Neural crest cell (in vitro differentiated cells): ENCODE results near the gene BCORL1. TPM values are rescaled to one million over a fixed set of nuclear protein-coding genes. Genes with fewer than 3 reads are reported as not detected.

Experiments
- DNase-seq: peaks from one replicate; pipeline ENCODE4 v3.0.0; 2021; ENCODE audit warnings: low read depth, mixed read lengths, low spot score
- H3K27ac Mint-ChIP-seq: one replicate; pipeline ENCODE4 v1.8.0; 2021; ENCODE audit warnings: mild to moderate bottlenecking, mixed read lengths; ENCODE audit not compliant: unreplicated experiment
- H3K27me3 Mint-ChIP-seq: 2 replicates; pipeline ENCODE4 v1.8.0; 2021; ENCODE audit warnings: low read depth, mild to moderate bottlenecking, mixed read lengths
- H3K36me3 Mint-ChIP-seq: 2 replicates; pipeline ENCODE4 v1.8.0; 2021; ENCODE audit warnings: low read depth, mild to moderate bottlenecking, mixed read lengths
- H3K4me1 Mint-ChIP-seq: 2 replicates; pipeline ENCODE4 v1.8.0; 2021; ENCODE audit warnings: mixed read lengths
- H3K4me3 Mint-ChIP-seq: one replicate; pipeline ENCODE4 v1.8.0; 2021; ENCODE audit warnings: mild to moderate bottlenecking, mixed read lengths
- H3K9me3 Mint-ChIP-seq: 2 replicates; pipeline ENCODE4 v1.8.0; 2021; ENCODE audit warnings: mixed read lengths
- total RNA-seq: library from RNA; stranded (reverse); gene quantifications from 2 replicates; pipeline ENCODE4 v1.2.1, GENCODE V29; 2021
- TF ChIP-seq, protein P1 (sequence below): fragments of 200-600 bp; sonication (generic); conservative IDR thresholded peaks from 2 replicates; pipeline ENCODE4 v1.5.0; 2021; ENCODE audit warnings: antibody characterized with exemption, mild to moderate bottlenecking

BCORL1 gene
- total RNA-seq, 1 donor from 2014 or later, result 46.2 TPM

DNA sequence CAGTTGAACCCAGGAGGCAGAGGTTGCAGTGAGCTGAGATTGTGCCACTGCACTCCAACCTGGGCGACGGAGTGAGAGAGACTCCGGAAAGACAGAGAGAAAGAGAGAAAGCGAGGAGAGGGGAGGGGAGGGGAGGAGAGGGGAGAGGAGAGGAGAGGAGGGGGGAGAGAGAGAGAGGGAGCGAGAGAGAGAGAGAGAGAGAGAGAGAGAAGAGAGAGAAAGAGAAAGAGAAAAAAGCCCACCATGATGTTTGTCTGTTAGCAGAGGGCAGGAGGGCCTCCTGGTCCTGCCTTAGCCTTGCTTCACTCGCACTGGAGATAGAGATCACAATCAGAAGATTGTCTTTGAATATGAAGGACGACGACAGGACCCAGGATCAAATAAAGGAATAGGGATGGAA, 18.7 kb upstream of the BCORL1 start:
- Mint-ChIP-seq H3K27ac (no peak overlapping the region), H3K4me3 (no peak overlapping the region), H3K36me3 (no peaks in the 10 kb centered on the region), H3K4me1 (peaks cover 32% of the 10 kb centered on the region), H3K9me3 (no peaks in the 10 kb centered on the region), H3K27me3 (peaks cover 2% of the 10 kb centered on the region)
- no peak for DNase-seq
- TF ChIP-seq, protein P1, sequence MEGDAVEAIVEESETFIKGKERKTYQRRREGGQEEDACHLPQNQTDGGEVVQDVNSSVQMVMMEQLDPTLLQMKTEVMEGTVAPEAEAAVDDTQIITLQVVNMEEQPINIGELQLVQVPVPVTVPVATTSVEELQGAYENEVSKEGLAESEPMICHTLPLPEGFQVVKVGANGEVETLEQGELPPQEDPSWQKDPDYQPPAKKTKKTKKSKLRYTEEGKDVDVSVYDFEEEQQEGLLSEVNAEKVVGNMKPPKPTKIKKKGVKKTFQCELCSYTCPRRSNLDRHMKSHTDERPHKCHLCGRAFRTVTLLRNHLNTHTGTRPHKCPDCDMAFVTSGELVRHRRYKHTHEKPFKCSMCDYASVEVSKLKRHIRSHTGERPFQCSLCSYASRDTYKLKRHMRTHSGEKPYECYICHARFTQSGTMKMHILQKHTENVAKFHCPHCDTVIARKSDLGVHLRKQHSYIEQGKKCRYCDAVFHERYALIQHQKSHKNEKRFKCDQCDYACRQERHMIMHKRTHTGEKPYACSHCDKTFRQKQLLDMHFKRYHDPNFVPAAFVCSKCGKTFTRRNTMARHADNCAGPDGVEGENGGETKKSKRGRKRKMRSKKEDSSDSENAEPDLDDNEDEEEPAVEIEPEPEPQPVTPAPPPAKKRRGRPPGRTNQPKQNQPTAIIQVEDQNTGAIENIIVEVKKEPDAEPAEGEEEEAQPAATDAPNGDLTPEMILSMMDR, result no peak

DNA sequence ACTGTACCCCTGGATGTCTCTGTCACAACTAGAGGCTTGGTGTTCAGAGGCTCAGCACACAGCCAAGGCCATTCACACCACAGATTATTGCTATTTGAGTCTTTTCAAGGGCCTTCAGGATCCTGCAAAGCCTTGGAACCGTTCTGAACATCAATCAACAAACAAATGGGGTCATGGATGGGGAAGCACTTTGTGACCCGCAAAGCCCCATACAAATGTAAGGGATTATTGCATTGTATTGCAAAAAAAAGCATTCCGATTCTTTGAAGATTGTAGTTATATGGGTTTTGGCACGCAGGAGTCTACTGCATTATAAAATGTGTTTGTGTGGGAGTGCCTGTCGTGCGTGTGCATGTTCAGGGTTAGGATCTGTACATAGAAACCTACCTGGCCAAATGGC, 17.3 kb upstream of the BCORL1 start:
- no peaks in the 10 kb centered on the region for H3K36me3 Mint-ChIP-seq
- H3K27me3 Mint-ChIP-seq, result no peaks in the 10 kb centered on the region
- no peak overlapping the region for H3K4me3 Mint-ChIP-seq
- H3K27ac Mint-ChIP-seq, result no peak overlapping the region
- peaks cover 1% of the 10 kb centered on the region for H3K9me3 Mint-ChIP-seq
- H3K4me1 Mint-ChIP-seq, result peaks cover 19% of the 10 kb centered on the region
- TF ChIP-seq, protein P1, result no peak
- no peak for DNase-seq

DNA sequence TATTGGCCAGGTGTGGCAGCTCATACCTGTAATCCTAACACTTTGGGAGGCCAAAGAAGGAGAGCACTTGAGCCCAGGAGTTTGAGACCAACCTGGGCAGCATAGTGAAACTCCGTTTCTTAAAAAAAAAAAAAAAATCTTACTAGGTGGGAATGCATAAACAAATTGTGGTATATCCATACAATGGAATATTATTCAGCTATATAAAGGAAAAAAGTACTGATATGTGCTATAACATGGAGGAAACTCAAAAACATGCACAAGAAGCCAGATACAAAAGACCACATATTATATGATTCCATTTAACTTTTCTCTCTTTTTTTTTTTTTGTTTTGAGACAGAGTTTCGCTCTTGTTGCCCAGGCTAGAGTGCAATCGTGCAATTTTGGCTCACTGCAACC, 13.5 kb upstream of the BCORL1 start:
- TF ChIP-seq, protein P1, result no peak
- H3K4me1 Mint-ChIP-seq, result peaks cover 5% of the 10 kb centered on the region

DNA sequence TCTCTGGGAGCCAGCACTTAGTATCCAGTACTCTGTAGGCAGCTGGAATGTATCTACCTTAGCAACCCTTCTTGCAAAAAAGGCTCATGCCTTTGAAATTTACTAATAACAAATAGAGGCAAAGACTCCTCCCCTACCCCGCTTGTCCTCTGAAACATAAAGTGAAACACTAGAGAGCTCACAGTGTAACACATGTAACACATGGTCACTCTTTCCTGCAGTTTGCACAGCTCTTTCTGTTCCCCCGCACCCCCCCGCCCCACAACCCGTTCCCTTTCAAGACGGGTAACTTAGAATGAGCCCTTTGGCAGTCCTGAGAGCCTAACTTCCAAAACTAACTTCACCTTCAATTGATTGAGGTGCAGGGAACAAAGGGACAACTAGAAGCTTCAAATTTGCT, 6.0 kb upstream of the BCORL1 start:
- TF ChIP-seq, protein P1, result no peak
- no peak overlapping the region for H3K4me3 Mint-ChIP-seq
- H3K4me1 Mint-ChIP-seq, result peaks cover 5% of the 10 kb centered on the region
- H3K27me3 Mint-ChIP-seq, result peaks cover 11% of the 10 kb centered on the region
- no peaks in the 10 kb centered on the region for H3K36me3 Mint-ChIP-seq
- H3K27ac Mint-ChIP-seq, result no peak overlapping the region
- no peaks in the 10 kb centered on the region for H3K9me3 Mint-ChIP-seq
- DNase-seq, result no peak

More for the DNA sequence above, 13.5 kb upstream of the BCORL1 start:
- Mint-ChIP-seq H3K36me3 (no peaks in the 10 kb centered on the region), H3K4me3 (no peak overlapping the region), H3K9me3 (peaks cover 3% of the 10 kb centered on the region), H3K27me3 (peaks cover 8% of the 10 kb centered on the region), H3K27ac (no peak overlapping the region)
- DNase-seq, result no peak

DNA sequence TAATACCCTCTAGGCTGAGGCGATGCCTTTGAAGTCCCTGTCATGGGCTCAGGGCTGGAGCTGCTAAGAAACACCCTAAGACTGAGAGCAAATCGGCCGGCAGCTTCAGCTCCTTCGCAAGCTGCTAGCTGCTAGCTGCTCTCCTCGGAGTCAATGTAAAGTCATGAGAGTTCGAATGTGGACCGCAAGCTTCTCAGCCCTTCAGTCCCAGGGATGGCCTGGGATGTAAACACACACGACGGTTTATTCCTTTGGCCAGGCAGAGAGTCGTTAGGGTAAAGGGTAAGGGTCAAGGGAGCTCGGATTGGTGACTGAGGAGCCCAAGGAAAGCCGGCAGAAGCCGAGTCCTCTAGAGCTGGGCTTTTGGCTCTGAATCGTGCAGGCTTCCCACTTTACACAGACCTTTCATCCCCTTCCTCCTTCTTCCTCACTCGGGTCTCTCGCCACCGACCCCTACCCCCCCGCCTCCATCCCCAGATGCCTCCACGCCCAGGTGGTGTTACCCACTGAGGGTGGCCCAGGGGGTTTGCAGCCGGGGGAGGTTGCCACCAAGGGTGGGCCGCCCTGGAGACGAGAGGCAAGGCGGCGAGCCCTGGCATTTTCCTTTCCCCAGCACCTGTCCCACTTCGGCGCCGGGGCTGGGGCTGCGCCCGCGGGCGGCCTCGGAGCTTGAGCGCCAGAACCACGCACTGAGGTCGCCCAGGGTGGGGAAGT, 3.1 kb upstream of the BCORL1 start:
- Mint-ChIP-seq H3K4me3 (peak overlapping the region; percentile 91), H3K4me1 (peaks cover 5% of the 10 kb centered on the region), H3K27me3 (no peaks in the 10 kb centered on the region), H3K9me3 (no peaks in the 10 kb centered on the region), H3K36me3 (no peaks in the 10 kb centered on the region), H3K27ac (no peak overlapping the region)
- TF ChIP-seq, protein P1, result no peak
- DNase-seq, result no peak
